Measurements from ENCODE around the gene BARX2. TPM values are rescaled to one million over a fixed set of nuclear protein-coding genes. Genes with fewer than 3 reads are reported as not detected.

The BARX2 gene
- polyA plus RNA-seq, 3 donors = 0.56 to 0.77 (median 0.73) TPM

Other genes starting within 250 kb of the BARX2 start
- gene ARHGAP32, start 183.5 kb upstream of the BARX2 start, polyA plus RNA-seq (ENCODE audit: insufficient read length in 3 of 3) = 10 to 100 TPM; 15.4 to 20.5 (median 19.6) TPM